ENCODE measurements around the gene CPEB4.

Gene CPEB4

DNA sequence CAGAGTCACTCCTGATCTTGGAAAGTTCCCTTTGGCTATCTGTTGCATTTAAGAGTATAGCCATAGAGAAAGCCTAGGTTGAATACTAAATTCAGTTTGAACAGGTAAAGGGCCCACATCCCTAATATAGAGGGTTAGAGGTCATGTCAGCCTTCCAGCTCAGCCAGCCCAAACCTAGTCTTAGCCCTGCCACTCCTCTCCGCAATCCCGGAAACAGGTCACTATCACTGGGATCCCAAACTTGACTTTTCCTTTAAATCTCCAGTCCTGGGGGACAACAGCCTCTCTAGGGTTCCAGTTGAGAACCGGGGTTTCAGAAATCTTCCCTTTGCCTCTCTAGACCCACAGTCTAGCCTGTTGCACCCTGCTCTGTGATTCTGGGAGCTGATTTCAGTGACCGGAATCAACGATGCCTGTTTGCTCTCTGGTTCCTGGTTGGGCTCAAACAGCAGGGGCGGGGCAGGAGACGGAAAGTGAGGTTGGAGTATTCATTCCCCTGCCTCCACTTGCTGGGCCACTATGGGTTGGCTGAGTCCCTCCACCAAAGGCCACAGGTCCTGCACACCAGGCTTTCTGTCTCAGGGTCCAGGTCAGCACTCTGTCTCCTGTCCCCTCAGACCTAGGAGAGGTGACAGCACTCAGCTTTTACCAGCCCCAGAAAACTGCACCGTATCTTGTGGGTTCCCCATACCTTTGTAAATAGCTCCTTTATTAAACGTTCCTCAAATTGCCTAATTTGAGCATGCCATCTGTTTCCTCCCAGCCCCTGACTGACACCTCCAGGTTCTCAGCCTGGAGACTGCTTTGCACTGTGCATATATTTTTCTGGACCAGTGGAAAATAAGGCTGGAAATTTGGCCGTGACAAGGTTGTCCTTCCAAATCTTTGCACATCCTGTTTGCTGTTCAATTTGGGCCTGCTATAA, 23.8 kb upstream of the CPEB4 start:
- ATAC-seq: no peak
- TF ChIP-seq ISL1 (CRISPR knock-in tag; IDR thresholded peaks at IDR 0.05) (no peak), ZNF565 (CRISPR knock-in tag; conservative IDR thresholded peaks at IDR 0.05; ENCODE audit: low read depth) (no peak), TCF4 (CRISPR knock-in tag; IDR thresholded peaks at IDR 0.05; ENCODE audit: borderline replicate concordance) (no peak), ZNF70 (CRISPR knock-in tag; IDR thresholded peaks at IDR 0.05) (no peak), CSDC2 (CRISPR knock-in tag; IDR thresholded peaks at IDR 0.05) (no peak), BACH2 (CRISPR knock-in tag; IDR thresholded peaks at IDR 0.05; ENCODE audit: borderline replicate concordance) (no peak), TOX (CRISPR knock-in tag; IDR thresholded peaks at IDR 0.05; ENCODE audit: borderline replicate concordance) (no peak)
- TF ChIP-seq, protein P1, sequence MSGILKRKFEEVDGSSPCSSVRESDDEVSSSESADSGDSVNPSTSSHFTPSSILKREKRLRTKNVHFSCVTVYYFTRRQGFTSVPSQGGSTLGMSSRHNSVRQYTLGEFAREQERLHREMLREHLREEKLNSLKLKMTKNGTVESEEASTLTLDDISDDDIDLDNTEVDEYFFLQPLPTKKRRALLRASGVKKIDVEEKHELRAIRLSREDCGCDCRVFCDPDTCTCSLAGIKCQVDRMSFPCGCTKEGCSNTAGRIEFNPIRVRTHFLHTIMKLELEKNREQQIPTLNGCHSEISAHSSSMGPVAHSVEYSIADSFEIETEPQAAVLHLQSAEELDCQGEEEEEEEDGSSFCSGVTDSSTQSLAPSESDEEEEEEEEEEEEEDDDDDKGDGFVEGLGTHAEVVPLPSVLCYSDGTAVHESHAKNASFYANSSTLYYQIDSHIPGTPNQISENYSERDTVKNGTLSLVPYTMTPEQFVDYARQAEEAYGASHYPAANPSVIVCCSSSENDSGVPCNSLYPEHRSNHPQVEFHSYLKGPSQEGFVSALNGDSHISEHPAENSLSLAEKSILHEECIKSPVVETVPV (CRISPR knock-in tag; IDR thresholded peaks at IDR 0.05): no peak
- TF ChIP-seq, protein P2, sequence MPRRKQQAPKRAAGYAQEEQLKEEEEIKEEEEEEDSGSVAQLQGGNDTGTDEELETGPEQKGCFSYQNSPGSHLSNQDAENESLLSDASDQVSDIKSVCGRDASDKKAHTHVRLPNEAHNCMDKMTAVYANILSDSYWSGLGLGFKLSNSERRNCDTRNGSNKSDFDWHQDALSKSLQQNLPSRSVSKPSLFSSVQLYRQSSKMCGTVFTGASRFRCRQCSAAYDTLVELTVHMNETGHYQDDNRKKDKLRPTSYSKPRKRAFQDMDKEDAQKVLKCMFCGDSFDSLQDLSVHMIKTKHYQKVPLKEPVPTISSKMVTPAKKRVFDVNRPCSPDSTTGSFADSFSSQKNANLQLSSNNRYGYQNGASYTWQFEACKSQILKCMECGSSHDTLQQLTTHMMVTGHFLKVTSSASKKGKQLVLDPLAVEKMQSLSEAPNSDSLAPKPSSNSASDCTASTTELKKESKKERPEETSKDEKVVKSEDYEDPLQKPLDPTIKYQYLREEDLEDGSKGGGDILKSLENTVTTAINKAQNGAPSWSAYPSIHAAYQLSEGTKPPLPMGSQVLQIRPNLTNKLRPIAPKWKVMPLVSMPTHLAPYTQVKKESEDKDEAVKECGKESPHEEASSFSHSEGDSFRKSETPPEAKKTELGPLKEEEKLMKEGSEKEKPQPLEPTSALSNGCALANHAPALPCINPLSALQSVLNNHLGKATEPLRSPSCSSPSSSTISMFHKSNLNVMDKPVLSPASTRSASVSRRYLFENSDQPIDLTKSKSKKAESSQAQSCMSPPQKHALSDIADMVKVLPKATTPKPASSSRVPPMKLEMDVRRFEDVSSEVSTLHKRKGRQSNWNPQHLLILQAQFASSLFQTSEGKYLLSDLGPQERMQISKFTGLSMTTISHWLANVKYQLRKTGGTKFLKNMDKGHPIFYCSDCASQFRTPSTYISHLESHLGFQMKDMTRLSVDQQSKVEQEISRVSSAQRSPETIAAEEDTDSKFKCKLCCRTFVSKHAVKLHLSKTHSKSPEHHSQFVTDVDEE (CRISPR knock-in tag; IDR thresholded peaks at IDR 0.05): no peak

DNA sequence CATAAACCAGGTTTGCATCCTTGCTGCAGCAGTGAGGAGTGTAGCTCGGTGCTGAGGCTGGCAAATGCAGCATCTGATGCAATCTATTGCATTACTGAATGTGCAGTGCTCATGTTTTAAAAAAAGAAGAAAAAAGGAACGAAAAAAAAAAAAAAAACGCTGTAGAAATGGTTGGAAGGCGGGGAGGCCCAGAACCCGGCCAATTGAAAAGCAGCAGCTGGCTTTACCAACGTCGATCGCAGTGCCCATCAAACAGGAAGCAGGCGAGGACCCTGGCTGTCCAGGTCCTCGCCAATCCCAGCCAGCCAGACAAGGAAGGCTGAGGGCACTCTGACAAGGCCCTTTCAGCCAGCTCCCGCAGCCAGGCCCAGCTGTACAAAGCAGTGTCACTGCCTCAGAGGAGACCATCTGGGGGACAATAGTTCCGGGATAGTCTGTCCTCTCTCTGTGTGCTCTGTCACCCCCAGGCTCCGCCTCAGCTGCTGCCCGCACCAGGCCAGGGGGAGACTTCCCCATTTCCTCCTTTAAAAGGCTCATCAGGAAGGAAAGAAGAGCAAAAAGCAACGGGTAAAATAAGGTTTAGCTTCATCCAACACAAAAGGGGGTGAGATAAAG, 21.8 kb upstream of the CPEB4 start:
- TF ChIP-seq RARB (CRISPR knock-in tag; IDR thresholded peaks at IDR 0.05) (no peak), ARNTL (CRISPR knock-in tag; IDR thresholded peaks at IDR 0.05; ENCODE audit: borderline replicate concordance, low read depth) (no peak), ISL1 (CRISPR knock-in tag; IDR thresholded peaks at IDR 0.05) (no peak), BACH2 (CRISPR knock-in tag; IDR thresholded peaks at IDR 0.05; ENCODE audit: borderline replicate concordance) (no peak), CSDC2 (CRISPR knock-in tag; IDR thresholded peaks at IDR 0.05) (no peak), ZNF70 (CRISPR knock-in tag; IDR thresholded peaks at IDR 0.05) (no peak), ESRRG (CRISPR knock-in tag; IDR thresholded peaks at IDR 0.05) (no peak), TOX (CRISPR knock-in tag; IDR thresholded peaks at IDR 0.05; ENCODE audit: borderline replicate concordance) (no peak), PPARA (CRISPR knock-in tag; IDR thresholded peaks at IDR 0.05; ENCODE audit: borderline replicate concordance) (no peak), OSR1 (CRISPR knock-in tag; IDR thresholded peaks at IDR 0.05) (no peak), GLIS3 (CRISPR knock-in tag; IDR thresholded peaks at IDR 0.05) (no peak)
- TF ChIP-seq, protein P1 (CRISPR knock-in tag; IDR thresholded peaks at IDR 0.05): no peak
- TF ChIP-seq, protein P2 (CRISPR knock-in tag; IDR thresholded peaks at IDR 0.05): no peak
- TF ChIP-seq, protein P3, sequence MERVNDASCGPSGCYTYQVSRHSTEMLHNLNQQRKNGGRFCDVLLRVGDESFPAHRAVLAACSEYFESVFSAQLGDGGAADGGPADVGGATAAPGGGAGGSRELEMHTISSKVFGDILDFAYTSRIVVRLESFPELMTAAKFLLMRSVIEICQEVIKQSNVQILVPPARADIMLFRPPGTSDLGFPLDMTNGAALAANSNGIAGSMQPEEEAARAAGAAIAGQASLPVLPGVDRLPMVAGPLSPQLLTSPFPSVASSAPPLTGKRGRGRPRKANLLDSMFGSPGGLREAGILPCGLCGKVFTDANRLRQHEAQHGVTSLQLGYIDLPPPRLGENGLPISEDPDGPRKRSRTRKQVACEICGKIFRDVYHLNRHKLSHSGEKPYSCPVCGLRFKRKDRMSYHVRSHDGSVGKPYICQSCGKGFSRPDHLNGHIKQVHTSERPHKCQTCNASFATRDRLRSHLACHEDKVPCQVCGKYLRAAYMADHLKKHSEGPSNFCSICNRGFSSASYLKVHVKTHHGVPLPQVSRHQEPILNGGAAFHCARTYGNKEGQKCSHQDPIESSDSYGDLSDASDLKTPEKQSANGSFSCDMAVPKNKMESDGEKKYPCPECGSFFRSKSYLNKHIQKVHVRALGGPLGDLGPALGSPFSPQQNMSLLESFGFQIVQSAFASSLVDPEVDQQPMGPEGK (CRISPR knock-in tag; IDR thresholded peaks at IDR 0.05; ENCODE audit: borderline replicate concordance): no peak
- TF ChIP-seq, protein P4, sequence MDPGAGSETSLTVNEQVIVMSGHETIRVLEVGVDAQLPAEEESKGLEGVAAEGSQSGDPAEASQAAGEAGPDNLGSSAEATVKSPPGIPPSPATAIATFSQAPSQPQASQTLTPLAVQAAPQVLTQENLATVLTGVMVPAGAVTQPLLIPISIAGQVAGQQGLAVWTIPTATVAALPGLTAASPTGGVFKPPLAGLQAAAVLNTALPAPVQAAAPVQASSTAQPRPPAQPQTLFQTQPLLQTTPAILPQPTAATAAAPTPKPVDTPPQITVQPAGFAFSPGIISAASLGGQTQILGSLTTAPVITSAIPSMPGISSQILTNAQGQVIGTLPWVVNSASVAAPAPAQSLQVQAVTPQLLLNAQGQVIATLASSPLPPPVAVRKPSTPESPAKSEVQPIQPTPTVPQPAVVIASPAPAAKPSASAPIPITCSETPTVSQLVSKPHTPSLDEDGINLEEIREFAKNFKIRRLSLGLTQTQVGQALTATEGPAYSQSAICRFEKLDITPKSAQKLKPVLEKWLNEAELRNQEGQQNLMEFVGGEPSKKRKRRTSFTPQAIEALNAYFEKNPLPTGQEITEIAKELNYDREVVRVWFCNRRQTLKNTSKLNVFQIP (CRISPR knock-in tag; IDR thresholded peaks at IDR 0.05; ENCODE audit: borderline replicate concordance, low read depth): no peak
- no peak for ATAC-seq

Measured in SK-N-SH treated with all-trans-retinoic acid at 6 μM for 48 hours (cell line).